Stimulated activated CD8-positive, alpha-beta memory T cell treated with anti-CD3 and anti-CD28 coated beads, Interleukin-12 subunit alpha, Interleukin-12 subunit beta, amount 100 ng/mL, for 24 hours (primary cell): ENCODE data around the gene EVX2.

Source experiments
- DNase-seq: peaks from one replicate; pipeline ENCODE4 v3.0.0-alpha.2; 2020; ENCODE audit errors: extremely low read depth

EVX2 gene

GRCh38 chr2:176066645-176067588 is 16.8 kb downstream of the EVX2 start:
- DNase-seq, result no peak

GRCh38 chr2:176063958-176064357 is 19.8 kb downstream of the EVX2 start:
- DNase-seq, result no peak

- DNase-seq, result no peak
Measured at GRCh38 chr2:176056406-176056805, 27.4 kb downstream of the EVX2 start.

- no peak for DNase-seq
Measured at GRCh38 chr2:176039375-176039774, 44.4 kb downstream of the EVX2 start.

GRCh38 chr2:176038694-176039093 is 45.1 kb downstream of the EVX2 start:
- DNase-seq, result no peak

GRCh38 chr2:176035013-176035691 is 48.6 kb downstream of the EVX2 start:
- no peak for DNase-seq

- DNase-seq, result no peak
Measured at GRCh38 chr2:176027806-176028205, 56.0 kb downstream of the EVX2 start.
